H9 (cell line): ENCODE data around the gene CSDE1. TPM values are rescaled to one million over a fixed set of nuclear protein-coding genes. Genes with fewer than 3 reads are reported as not detected.

Experiments used
- DNase-seq: peaks from one replicate; pipeline ENCODE4 v3.0.0-alpha.2; 2017
- H2AFZ ChIP-seq: one replicate; pipeline ENCODE4 v1.6.1; 2013; ENCODE audit warnings: mild to moderate bottlenecking, low read length, control low read depth, moderate library complexity
- H2AK5ac ChIP-seq: 2 replicates; pipeline ENCODE4 v1.6.1; 2013; ENCODE audit warnings: low read length, control low read depth, mixed read lengths; ENCODE audit not compliant: insufficient read length
- H2BK120ac ChIP-seq: one replicate; pipeline ENCODE4 v1.6.1; 2013; ENCODE audit warnings: low read depth, mild to moderate bottlenecking, low read length, control low read depth, inconsistent platforms; ENCODE audit not compliant: poor library complexity, severe bottlenecking
- H2BK12ac ChIP-seq: 2 replicates; pipeline ENCODE4 v1.6.1; 2013; ENCODE audit warnings: low read length, control low read depth, mixed read lengths, low read depth; ENCODE audit not compliant: insufficient read length
- H2BK15ac ChIP-seq: 2 replicates; pipeline ENCODE4 v1.6.1; 2013; ENCODE audit warnings: low read depth, low read length, control low read depth
- H2BK20ac ChIP-seq: one replicate; pipeline ENCODE4 v1.6.1; 2013; ENCODE audit warnings: low read depth, mild to moderate bottlenecking, low read length, control low read depth, inconsistent platforms; ENCODE audit not compliant: poor library complexity, severe bottlenecking
- H2BK5ac ChIP-seq: 2 replicates; pipeline ENCODE4 v1.6.1; 2013; ENCODE audit warnings: low read length, control low read depth, mixed read lengths; ENCODE audit not compliant: insufficient read length
- H3K14ac ChIP-seq: 2 replicates; pipeline ENCODE4 v1.6.1; 2013; ENCODE audit warnings: low read length, control low read depth; ENCODE audit not compliant: insufficient read depth
- H3K18ac ChIP-seq: 2 replicates; pipeline ENCODE4 v1.6.1; 2013; ENCODE audit warnings: low read depth, mild to moderate bottlenecking, mixed read lengths, low read length, control low read depth; ENCODE audit not compliant: insufficient read length
- H3K23ac ChIP-seq: 2 replicates; pipeline ENCODE4 v1.6.1; 2013; ENCODE audit warnings: low read length, control low read depth, mixed read lengths, low read depth; ENCODE audit not compliant: insufficient read length
- H3K23me2 ChIP-seq: 2 replicates; pipeline ENCODE4 v1.6.1; 2013; ENCODE audit warnings: low read depth, mild to moderate bottlenecking, mixed read lengths, low read length, control low read depth; ENCODE audit not compliant: insufficient read length, poor library complexity, severe bottlenecking
- H3K27ac ChIP-seq: 2 replicates; pipeline ENCODE4 v1.5.1; 2013; ENCODE audit warnings: low read length, control low read depth, mixed read lengths, low read depth; ENCODE audit not compliant: insufficient read length
- H3K27me3 ChIP-seq: 2 replicates; pipeline ENCODE4 v1.6.1; 2013; ENCODE audit warnings: low read length, control low read depth, inconsistent platforms; ENCODE audit not compliant: insufficient read depth
- H3K4ac ChIP-seq: 2 replicates; pipeline ENCODE4 v1.6.1; 2013; ENCODE audit warnings: low read depth, mild to moderate bottlenecking, control low read depth, inconsistent platforms, low read length, moderate library complexity
- H3K4me1 ChIP-seq: 2 replicates; pipeline ENCODE4 v1.6.1; 2013; ENCODE audit warnings: low read length, control low read depth, inconsistent platforms; ENCODE audit not compliant: insufficient read depth
- H3K4me2 ChIP-seq: 2 replicates; pipeline ENCODE4 v1.6.1; 2013; ENCODE audit warnings: low read length, control low read depth, mixed read lengths; ENCODE audit not compliant: insufficient read length, insufficient read depth
- H3K56ac ChIP-seq: 2 replicates; pipeline ENCODE4 v1.6.1; 2013; ENCODE audit warnings: low read depth, mild to moderate bottlenecking, mixed read lengths, low read length, control low read depth; ENCODE audit not compliant: insufficient read length
- H3K79me1 ChIP-seq: 2 replicates; pipeline ENCODE4 v1.6.1; 2013; ENCODE audit warnings: low read depth, mild to moderate bottlenecking, moderate library complexity, low read length, control low read depth, inconsistent platforms; ENCODE audit not compliant: insufficient read depth, poor library complexity, severe bottlenecking
- H3K79me2 ChIP-seq: 2 replicates; pipeline ENCODE4 v1.6.1; 2013; ENCODE audit warnings: low read length, control low read depth, inconsistent platforms; ENCODE audit not compliant: insufficient read depth
- H3K9ac ChIP-seq: 2 replicates; pipeline ENCODE4 v1.6.1; 2013; ENCODE audit warnings: low read length, control low read depth, mixed read lengths; ENCODE audit not compliant: insufficient read length; ENCODE audit errors: extremely low read depth
- H3K9me3 ChIP-seq: one replicate; pipeline ENCODE4 v1.6.1; 2013; ENCODE audit warnings: low read depth, low read length, inconsistent platforms; ENCODE audit not compliant: control insufficient read depth
- H3T11ph ChIP-seq: one replicate; pipeline ENCODE4 v1.6.1; 2013; ENCODE audit warnings: mild to moderate bottlenecking, low read length, control low read depth, inconsistent platforms
- H4K20me1 ChIP-seq: one replicate; pipeline ENCODE4 v1.6.1; 2013; ENCODE audit not compliant: control insufficient read depth, insufficient read length, insufficient read depth
- H4K5ac ChIP-seq: 2 replicates; pipeline ENCODE4 v1.6.1; 2013; ENCODE audit warnings: low read depth, mild to moderate bottlenecking, mixed read lengths, low read length, control low read depth; ENCODE audit not compliant: insufficient read length
- H4K8ac ChIP-seq: replicated peaks from 2 replicates; pipeline ENCODE4 v1.6.1; 2013; ENCODE audit warnings: low read length, control low read depth, mixed read lengths, low read depth; ENCODE audit not compliant: insufficient read length
- H4K91ac ChIP-seq: 2 replicates; pipeline ENCODE4 v1.6.1; 2013; ENCODE audit warnings: low read depth, mild to moderate bottlenecking, moderate library complexity, mixed read lengths, low read length, control low read depth; ENCODE audit not compliant: insufficient read length
- H3K27ac Mint-ChIP-seq, 3 experiments: 2 replicates in 2 of 3; 3 replicates in 1 of 3; pipeline ENCODE4 v1.8.0; 2020 to 2021; ENCODE audit warnings: mixed read lengths in 3 of 3, mild to moderate bottlenecking in 1 of 3, moderate library complexity in 1 of 3
- H3K27me3 Mint-ChIP-seq: 2 replicates; pipeline ENCODE4 v1.8.0; 2021; ENCODE audit warnings: low read depth, mild to moderate bottlenecking, moderate library complexity, mixed read lengths
- H3K36me3 Mint-ChIP-seq, 3 experiments: 2 replicates in 2 of 3; 3 replicates in 1 of 3; pipeline ENCODE4 v1.8.0; 2020 to 2021; ENCODE audit warnings: low read depth in 3 of 3, mixed read lengths in 3 of 3; ENCODE audit not compliant: insufficient read depth in 1 of 3
- H3K4me1 Mint-ChIP-seq, 2 experiments: 2 replicates each; pipeline ENCODE4 v1.8.0; 2020; ENCODE audit warnings: mixed read lengths in 2 of 2
- H3K4me3 Mint-ChIP-seq, 2 experiments: 2 replicates in 1 of 2; 3 replicates in 1 of 2; pipeline ENCODE4 v1.8.0; 2020 to 2021; ENCODE audit warnings: mild to moderate bottlenecking in 2 of 2, mixed read lengths in 2 of 2, moderate library complexity in 1 of 2
- H3K9me3 Mint-ChIP-seq, 2 experiments: 2 replicates in 1 of 2; 3 replicates in 1 of 2; pipeline ENCODE4 v1.8.0; 2020; ENCODE audit warnings: mild to moderate bottlenecking in 2 of 2, mixed read lengths in 2 of 2, moderate library complexity in 1 of 2
- CTCF ChIP-seq: fragments of 200-600 bp; sonication (generic); conservative IDR thresholded peaks from 3 replicates; pipeline ENCODE4 v1.8.0; 2021; ENCODE audit warnings: antibody characterized with exemption, mild to moderate bottlenecking
- WGBS: extraction: QIAGEN DNeasy Blood & Tissue Kit; methylation state at CpG from one replicate; pipeline ENCODE4 v1.1.7; 2013; ENCODE audit warnings: missing lambda C conversion rate, low lambda C conversion rate, mixed read lengths; ENCODE audit not compliant: insufficient read length; ENCODE audit errors: extremely low coverage; 5-methylcytosine and 5-hydroxymethylcytosine counted together
- total RNA-seq: library from RNA; stranded (reverse); gene quantifications from 2 replicates; pipeline ENCODE4 v1.2.1, GENCODE V29; 2021

The CSDE1 gene
- total RNA-seq, 1 experiment from 2014 or later: 645 TPM

GRCh38 chr1:114771992-114772391, 14.2 kb upstream of the CSDE1 start:
- Histone ChIP-seq H2AFZ (no peak overlapping the region), H3K9ac (no peak overlapping the region), H3K4ac (no peak overlapping the region), H4K91ac (no peak overlapping the region), H3K27me3 (no peaks in the 10 kb centered on the region), H2BK20ac (no peak overlapping the region), H3K79me1 (no peaks in the 10 kb centered on the region), H2BK12ac (no peak overlapping the region), H3K14ac (no peak overlapping the region), H3T11ph (no peak overlapping the region), H3K23me2 (no peaks in the 10 kb centered on the region), H3K9me3 (no peaks in the 10 kb centered on the region), H3K56ac (no peak overlapping the region), H3K4me2 (no peak overlapping the region), H2BK5ac (no peak overlapping the region), H3K79me2 (no peaks in the 10 kb centered on the region), H3K4me1 (no peaks in the 10 kb centered on the region), H3K18ac (no peak overlapping the region), H4K5ac (no peak overlapping the region), H4K8ac (no peak overlapping the region), H2AK5ac (no peak overlapping the region), H4K20me1 (no peaks in the 10 kb centered on the region), H2BK15ac (no peak overlapping the region), H3K27ac (no peak overlapping the region), H2BK120ac (no peak overlapping the region), H3K23ac (no peak overlapping the region)
- no peaks in the 10 kb centered on the region for H3K4me1 Mint-ChIP-seq
- H3K36me3 Mint-ChIP-seq: peaks cover 9 to 39% (median 26%) of the 10 kb centered on the region in 3 experiments; a peak in 6 of 7 replicates
- H3K27me3 Mint-ChIP-seq: no peaks in the 10 kb centered on the region
- no peak overlapping the region for H3K4me3 Mint-ChIP-seq
- no peak overlapping the region for H3K27ac Mint-ChIP-seq
- DNase-seq: no peak
- no peak for TF ChIP-seq CTCF
- H3K9me3 Mint-ChIP-seq: no peaks in the 10 kb centered on the region
- WGBS: no CpG with 5 or more reads among the region's 1 CpG
